HG02970 (cell line): ENCODE data around the gene C22orf23.
A peak's percentile ranks its signal among the peaks of the same experiment; 100 is the strongest.

Experiments used
- ATAC-seq: cut with Tn5 transposase; IDR thresholded peaks from one replicate; pipeline ENCODE4 v1.9.1; 2021; ENCODE audit warnings: mild to moderate bottlenecking, moderate library complexity, moderate number of reproducible peaks; ENCODE audit not compliant: unreplicated experiment, low FRiP score

The C22orf23 gene

DNA sequence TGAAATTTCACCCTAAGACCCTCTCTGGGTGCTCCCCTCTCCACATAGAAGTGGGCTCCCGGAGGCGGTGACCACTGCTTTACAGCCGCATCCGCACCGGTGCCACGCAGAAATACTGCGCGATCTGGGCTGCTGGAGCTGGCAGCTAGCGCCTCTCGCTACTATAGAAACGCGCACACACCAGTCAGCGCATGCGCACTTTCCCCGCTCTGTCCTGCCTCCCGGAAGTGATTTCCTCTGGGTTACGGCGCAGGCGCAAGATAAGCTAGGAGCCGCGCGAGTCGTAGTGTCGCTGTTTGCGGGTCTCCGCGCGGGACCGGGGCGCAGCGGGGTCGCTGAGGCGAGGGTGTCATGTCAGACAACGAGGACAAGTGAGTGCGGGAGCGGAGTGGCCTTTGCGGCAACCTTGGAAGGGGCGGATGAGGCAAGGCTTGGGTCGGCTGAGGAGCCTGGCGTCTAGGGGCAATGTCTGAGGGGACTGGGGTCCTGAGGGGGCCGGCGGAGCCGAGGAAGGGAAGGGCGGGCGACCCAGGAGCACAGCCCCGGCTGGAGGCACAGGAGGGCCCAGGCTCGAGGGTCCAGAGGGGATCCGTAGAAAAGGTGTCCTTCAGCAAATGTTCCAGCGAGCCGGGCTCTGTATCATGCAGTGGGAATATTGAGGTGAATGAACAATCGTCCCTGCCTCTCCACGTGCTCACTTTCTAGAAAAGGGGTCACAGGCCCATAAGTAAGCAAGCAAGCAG lies at the start of gene C22orf23, which contains the start of gene POLR2F:
TSS of gene C22orf23 (minus strand) at position 165 of the 743 bp plus-strand sequence. CDS start 452 bp downstream, outside the sequence.
TSS of gene POLR2F (plus strand) at position 263 of the 743 bp plus-strand sequence. CDS start at position 352, 89 bp downstream.
- ATAC-seq: peak; percentile 83

DNA sequence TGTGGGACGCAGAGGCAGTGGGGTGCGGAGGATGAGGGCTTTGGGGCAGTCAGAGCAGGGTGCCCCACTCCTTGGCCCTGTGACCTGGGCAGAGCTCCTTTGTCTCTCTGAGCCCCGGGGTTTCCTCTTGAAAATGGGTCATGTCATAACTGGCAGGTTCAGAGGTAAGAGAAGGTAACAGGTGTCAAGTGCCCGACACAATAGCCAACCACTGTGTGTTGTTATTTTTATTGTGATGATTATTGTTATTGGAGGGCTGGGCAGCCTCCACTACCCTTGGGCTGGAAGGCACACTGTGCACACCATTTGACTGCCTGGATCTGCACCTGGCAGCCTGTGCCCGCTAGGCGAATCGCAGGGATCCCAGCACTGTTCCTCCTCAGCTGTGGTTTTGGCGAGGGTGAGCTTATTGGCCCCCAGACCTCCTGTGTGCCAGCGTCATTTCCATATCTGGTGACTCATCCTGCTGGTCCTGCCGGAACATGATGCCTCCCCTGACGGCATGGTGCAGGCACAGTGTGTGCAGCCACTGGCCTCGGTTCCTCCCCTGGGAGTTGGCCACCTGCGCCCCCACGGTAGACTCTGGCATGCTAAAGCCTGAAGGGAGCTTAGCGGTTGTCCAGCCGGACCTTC lies 46.4 kb upstream of the C22orf23 start:
- ATAC-seq: no peak

DNA sequence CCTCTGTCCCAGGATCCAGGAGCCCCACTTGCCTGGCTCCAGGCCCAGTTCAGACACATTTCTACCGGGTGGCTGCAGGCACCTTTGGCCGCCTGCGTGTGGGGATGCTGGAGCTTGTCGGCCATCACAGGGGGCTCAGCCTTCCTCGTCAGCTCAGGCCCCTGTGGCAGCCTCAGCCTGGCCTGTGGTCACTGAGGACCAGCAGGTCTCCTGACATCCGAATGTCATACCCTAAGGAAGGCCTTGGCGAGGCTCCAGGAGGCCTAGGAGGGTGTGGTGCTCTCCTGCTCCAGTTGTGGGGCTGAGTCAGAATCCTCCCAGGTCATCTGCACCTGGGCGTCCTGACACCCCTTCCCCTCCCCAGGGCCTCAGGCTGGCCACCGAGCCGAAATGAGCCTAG lies 45.8 kb upstream of the C22orf23 start:
- ATAC-seq: no peak

DNA sequence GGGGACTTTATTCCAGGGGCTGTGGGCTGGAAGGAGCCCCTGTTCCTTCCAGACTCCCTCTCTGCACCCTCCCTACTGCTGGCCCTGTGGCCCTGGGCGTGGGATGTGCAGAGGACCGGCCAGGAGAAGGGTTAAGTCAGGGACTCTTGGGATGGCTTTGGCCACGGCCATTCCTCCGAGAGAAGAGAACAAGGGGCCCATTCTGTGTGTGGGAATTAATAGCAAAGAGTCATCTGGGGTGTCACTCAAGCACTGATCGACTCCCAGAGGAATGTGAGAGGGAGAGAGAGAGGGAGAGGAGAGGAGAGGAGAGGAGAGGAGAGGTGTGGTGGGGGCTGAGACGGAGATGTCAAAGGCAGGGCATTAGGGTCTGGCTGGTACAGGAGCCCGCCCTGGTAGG lies 45.1 kb upstream of the C22orf23 start:
- no peak for ATAC-seq

DNA sequence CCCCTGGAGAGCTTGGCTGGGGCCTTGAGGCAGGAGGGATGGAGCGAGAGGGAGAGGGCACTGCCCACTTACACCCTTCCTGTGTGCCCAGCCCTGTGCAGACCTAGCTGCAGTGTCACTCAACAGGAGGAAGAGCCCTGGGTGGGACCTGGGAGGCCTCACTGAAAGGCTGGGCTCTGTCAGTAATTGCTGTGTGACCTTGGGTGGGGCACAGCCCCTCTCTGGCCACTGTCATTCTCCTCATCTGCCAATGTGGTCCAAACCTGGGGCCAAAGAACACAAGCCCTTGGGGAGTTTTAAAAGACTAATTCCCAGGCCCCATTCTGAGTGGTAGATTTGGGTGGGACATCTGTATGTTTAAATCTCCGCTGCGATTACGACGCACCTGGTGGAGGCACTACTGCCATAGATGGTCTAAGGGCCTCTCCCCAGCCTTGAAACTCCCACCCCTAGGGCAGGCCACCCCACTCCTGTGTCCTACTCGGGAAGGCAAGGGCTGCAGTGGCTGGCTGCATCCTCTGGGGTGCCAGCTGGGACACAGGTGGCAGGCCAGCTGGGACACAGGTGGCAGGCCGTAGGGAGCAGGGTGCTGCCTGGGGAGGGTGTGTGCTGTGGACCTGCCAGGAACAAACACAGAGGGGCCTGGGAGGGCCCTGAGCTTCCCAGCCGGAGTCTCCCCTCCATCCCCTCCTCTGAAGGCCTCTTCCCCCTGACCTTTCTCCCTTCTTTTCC lies 43.3 kb upstream of the C22orf23 start:
- ATAC-seq: no peak

DNA sequence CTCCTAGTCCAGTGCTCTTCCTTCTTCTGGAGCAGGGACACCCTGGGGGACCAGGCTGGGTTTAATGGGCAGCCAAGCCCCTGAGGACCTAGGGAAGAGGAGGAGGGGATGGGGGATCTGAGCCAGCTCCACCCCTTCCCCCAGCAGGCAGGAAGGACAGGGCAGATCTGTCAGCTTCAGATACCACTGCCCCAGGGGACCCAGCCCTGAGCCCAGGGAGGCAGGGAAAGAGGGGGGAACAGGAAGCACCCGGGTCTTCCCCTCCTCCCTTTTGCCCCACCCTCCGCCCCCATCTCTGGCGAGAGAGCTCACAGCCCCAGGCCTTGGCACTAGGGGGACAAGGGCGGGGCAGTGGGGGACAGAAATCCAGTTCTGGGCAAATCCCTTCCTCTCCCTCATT lies 42.7 kb upstream of the C22orf23 start:
- no peak for ATAC-seq

DNA sequence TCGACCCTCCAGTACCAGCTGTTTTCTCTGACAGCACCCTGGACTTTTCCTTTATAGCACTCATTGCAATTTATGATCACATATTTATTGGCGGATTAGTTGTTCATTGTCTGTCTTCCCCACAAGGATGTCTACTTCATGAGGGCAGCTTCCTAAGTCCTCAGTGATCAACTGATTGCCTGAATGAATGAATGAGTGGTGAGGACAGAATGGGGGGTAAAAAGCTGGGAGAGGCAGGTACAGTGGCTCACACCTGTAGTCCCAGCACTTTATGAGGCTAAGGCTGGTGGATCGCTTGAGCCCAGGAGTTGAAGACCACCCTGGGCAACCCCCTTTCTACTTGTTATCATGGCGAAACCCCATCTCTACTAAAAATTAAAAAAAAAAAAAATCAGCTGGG lies 42.1 kb upstream of the C22orf23 start:
- ATAC-seq: no peak

DNA sequence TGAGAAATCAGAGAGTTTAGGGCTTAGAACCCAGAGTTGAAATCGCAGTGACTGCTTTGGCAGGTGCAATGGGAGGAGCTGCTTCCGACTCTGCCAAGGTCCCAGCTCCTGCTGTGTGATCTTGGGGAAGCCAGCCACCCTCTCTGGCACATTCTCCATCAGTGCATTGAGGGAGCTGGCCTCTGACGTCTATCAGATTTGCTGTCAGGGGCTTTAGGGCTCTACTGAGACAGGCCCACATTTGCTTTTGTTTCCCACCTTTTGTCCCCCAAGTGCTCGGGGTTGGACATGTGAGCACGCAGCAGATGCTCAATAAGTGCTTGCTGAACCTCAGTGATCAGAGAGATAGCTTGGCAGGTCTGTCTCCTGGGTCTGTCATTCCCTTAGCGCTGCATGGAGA lies 41.6 kb upstream of the C22orf23 start:
- no peak for ATAC-seq

DNA sequence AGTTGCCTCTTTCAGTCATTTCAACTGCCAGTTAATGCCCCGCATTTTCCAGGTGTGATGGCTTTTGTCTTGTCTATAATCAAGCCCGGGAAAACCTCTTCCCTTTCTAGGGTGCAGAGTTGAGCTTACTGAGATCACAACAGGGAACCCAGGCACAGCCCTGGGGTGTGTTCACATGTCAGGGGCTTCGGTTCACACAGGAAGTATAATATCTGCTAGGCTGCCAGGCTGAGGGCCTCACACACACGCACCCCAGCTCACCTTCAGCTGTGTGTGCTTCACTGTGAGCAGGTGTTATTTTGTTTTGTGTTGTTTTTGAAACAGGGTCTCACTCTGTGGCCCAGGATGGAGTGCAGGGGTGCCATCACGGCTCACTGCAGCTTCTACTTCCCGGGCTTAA lies 40.6 kb upstream of the C22orf23 start:
- no peak for ATAC-seq

DNA sequence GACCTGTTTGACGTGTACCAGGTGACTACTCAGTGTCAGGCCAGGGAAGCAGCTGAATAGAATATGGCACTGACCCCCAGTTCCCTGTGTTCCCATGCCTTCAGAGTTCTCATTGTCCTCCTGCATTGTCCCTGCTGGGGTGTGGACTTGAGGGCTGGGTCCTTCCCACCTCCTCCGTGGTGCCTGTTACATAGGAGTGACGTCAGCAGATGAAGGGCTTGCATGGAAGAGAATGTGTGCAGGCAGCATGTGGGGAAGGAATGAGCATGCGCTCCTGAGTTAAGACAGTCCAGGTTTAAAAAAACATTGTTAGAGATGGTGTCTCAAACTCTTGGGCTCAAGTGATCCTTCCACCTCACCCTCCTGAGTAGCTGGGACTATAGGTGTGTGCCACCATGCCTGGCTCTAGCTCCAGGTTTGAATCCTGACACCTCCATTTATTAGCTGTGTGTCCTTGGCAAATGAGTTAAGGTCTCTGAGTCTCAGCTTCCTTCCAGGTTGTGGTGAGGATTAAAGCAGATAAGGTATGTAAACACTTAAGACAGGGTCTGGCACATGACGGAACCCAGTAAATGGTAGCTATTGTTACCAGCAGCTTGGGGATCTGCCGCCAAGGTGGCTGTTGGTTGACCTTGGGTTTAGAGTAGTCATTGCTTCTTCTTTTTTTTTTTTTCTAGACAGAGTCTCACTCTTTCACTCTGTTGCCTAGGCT lies 38.5 kb upstream of the C22orf23 start:
- ATAC-seq: no peak

DNA sequence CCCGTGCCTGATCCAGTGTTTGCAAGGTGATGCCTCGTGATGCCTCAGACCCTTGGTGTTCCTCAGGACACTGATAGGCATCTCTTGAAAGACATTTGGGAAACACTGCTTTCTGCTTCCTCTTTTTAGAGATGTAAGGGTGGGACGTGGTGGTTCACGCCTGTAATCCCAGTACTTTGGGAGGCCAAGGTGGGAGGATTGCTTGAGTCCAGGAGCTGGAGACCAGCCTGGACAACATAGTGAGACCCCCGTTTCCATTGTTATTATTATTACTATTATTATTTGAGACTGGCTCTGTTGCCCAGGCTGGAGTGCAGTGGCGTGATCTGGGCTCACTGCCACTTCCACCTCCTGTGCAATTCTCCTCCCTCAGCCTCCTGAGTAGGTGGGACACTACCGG lies 37.5 kb upstream of the C22orf23 start:
- no peak for ATAC-seq

DNA sequence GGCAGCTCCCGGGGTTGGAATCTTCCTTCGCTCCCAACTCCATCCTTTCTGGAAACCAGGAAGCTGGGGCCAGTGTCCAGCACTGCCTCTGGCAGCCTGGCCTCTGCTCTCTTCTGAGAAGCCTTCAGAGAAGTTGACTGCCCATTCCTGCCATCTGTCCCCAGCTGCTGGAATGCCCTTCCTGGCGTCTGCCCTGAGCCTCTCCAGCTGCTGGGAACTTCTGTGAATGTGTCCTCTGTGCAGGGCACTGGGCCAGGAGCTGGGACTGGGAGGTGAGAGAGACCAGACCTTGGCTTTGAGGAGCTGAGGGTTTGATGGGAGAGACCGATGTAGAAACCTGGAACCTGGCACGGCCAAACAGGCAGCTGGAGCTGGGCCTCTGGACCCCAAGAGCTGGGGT lies 36.9 kb upstream of the C22orf23 start:
- no peak for ATAC-seq

DNA sequence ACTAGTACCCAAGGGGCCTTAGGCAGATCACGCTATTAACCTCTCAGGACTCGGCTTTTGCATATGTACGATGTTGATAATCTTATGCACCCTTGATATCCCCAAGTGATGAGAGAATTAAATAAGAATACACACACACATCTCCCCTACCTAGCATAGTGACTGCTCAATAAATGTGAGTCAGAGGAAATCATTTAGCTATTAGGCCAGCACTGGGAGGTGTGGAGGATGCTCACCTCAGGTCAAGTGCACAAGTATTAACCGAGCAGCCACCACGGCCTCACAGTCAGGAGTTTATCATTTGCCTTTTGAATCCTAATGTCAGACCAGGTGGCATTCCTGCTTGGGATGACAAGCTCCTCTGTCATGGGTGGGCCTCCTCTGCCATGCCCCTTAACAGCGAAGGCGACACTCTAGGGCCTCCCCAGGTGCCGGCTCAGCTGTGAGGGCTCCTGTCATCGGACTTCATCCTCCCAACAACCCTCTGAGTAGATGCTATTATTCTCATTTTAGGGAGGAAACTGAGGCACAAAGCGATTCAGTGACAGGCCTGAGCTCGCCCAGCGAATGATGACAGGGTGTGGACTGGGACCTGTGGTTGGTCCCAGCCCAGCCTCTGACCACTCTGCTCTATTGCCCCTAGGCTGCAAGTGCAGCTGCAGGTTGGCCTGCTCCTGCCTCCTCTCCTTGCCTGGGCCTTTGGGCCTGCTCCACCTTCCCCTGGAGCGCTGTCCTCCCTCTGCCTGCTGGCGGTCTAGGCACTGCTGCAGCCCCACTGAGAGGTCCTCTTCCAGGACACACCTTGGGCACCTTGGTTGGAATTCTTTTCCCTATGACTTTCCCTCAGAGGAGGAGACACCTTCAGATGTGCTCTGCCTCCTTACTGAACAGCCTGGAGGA lies 36.0 kb upstream of the C22orf23 start:
- ATAC-seq: no peak

DNA sequence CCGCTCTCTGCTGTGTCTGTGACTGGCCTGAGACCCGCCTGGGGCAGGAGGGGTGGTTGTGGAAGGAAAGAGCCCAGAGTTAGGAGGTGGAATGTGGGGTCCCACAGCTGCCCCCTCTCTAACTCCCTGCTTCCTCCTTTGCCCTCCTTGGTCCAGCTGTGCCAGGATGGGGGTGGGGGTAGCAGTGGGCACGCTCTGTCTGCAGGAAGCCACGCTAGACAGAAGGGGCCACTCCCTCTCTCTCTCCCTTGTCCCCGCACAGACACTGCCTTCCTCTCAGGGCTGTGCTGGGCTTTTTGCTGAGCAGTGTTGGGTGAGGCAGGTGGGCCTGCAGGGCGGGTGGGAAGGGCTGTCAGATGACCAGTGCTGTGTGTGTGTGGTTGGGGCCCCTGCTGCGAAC lies 33.0 kb upstream of the C22orf23 start:
- ATAC-seq: no peak

DNA sequence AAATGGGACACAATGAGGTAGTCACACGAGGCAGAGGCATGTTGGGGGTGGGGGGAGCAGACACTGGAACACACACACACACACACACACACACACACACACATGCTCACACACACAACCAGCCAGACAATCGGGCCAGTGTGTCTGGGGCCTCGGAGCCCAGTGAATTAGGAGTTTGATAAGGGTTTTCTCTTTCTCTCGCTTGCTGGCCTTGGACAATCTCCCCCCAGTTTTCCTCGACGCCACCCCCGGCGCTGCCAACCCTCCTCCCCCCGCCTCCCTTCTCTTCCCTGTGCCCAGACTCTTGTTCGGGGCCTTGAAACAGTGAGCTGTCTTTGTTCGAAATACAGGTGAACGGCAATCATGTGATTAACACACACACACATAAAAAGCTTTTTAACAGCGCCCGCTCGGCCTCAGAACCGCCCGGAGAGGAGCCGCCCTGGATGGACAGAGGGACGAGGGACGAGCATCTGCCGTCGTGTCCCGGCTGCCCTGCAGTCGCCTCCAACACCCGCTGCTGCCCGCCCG lies 32.4 kb upstream of the C22orf23 start:
- no peak for ATAC-seq

DNA sequence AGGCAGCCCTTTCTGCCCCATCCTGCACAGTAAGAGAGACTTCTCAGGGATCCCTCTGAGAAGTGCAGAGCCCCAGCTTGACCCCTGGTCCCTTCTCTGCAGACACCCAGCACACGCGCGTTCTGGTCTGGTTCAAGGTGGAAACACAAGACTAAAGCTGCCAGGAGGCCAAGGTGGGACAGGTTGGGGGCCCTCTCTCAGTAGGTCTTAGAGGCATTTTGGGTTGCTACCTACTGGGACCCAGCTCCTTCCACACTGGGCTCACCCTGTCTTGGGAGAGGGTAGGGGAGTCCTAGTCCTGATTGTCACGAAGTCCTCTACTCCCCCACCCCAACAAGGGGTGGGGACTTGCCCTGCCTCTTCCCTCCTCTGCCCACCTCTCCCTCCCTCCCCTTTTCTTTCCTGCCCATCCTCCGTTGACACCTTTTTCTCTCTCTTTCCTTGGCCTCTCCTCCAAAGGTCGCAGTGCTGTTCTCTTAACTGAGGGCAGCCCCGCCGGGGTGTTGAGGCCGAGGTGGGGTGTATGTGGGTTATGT lies 31.7 kb upstream of the C22orf23 start:
- no peak for ATAC-seq

DNA sequence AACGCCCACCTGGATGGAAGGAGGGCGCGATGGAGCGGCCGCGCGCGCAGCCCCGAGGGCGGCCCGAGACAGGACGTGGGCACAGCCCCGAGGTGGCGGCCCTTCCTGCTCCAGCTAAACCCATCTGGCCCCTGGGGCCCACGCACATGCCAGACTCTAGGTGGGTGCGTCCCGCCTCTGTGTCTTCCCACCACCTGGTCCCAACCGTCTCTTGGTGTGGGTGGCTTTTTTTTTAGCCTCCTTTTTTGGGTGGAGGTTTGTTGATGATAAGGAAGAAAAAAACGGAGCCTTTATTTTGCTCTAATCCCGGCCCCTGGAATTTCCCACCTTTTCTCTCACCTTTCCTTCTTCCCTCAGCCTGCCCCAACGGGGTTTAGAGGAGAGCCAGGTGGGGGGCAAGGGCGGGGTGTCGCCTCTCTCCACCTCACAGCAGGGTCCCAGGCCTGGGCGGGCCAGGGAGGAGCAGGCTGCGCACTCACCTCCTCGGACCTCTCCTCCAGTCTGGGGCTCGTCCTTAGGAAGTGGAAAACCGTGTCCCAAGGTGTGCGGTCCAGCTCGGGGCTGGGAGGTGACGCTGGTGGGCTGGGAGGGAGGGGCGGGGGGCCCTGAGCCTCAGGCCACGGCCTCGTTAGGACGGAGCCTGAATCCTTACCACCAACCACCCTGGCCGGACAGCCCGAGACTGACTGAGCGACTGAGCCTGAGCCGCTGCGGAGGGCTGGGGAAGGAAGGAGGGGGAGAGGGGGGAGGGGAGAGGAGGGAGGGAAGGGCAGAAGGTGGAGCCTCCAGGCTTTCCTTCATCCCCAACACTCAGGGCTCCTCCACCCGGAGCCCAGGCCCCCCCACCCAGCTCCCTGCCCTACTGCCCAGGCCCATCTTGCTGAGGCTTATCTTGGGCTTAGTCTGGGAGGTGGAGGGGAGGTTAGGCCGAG lies 30.7 kb upstream of the C22orf23 start, which contains the start of gene SOX10:
TSS of gene SOX10 (minus strand) at position 696 of the 932 bp plus-strand sequence. CDS start 771 bp downstream, outside the sequence.
- no peak for ATAC-seq
